Esophagus squamous epithelium (tissue), 5 donors: ENCODE measurements around the gene EFHC2. TPM values are rescaled to one million over a fixed set of nuclear protein-coding genes. Genes with fewer than 3 reads are reported as not detected.
A peak's percentile ranks its signal among the peaks of the same experiment; 100 is the strongest.
"Not testable (repeated sequence)": the region's sequence is repeated elsewhere in the genome, so short reads cannot be mapped to it uniquely, and the experiment has no call there.

Experiments used
- DNase-seq: peaks from one replicate; lab custom pipeline; 2025; lab: John Stamatoyannopoulos, UW
- H3K27ac ChIP-seq, 4 donors: fragments of 200-600 bp; sonication (generic); one replicate each; pipeline ENCODE4 v1.5.1; 2016 to 2019; ENCODE audit warnings: mild to moderate bottlenecking in 1 of 4
- H3K27me3 ChIP-seq, 4 donors: fragments of 200-600 bp; sonication (generic); 1 replicate in 3 of 4; 2 replicates in 1 of 4; pipeline versions ENCODE4 v1.5.1 to v1.6.0; 2017 to 2021; ENCODE audit warnings: antibody characterized with exemption in 1 of 4
- H3K36me3 ChIP-seq, 3 donors: fragments of 200-600 bp; sonication (generic); one replicate each; pipeline ENCODE4 v1.5.1; 2016 to 2019
- H3K4me1 ChIP-seq, 3 donors: fragments of 200-600 bp; sonication (generic); one replicate each; pipeline ENCODE4 v1.5.1; 2017 to 2019
- H3K4me3 ChIP-seq, 4 donors: fragments of 200-600 bp; sonication (generic); 1 replicate in 3 of 4; 2 replicates in 1 of 4; pipeline ENCODE4 v1.5.1; 2016 to 2019; ENCODE audit warnings: mild to moderate bottlenecking in 2 of 4, moderate library complexity in 1 of 4
- H3K9me3 ChIP-seq, 3 donors: fragments of 200-600 bp; sonication (generic); one replicate each; pipeline ENCODE4 v1.5.1; 2016 to 2019
- POLR2A ChIP-seq, 4 donors: fragments of 450-650 bp; IDR thresholded peaks; one replicate each; pipeline ENCODE4 v1.6.1; 2017; ENCODE audit warnings: antibody characterized with exemption in 4 of 4, mild to moderate bottlenecking in 4 of 4, moderate library complexity in 3 of 4
- WGBS, 2 donors: methylation state at CpG; one replicate each; pipeline ENCODE4 v1.1.5; 2018; 5-methylcytosine and 5-hydroxymethylcytosine counted together
- intact Hi-C: fragments of 100-400 bp; cut with DNase I; formaldehyde crosslinking; loops from one replicate; pipeline ENCODE4 v1.15.0; 2022
- total RNA-seq, 4 donors: library from RNA; depleted of rRNA; stranded (reverse); fragments of >200 nt; gene quantifications; one replicate each; pipeline ENCODE4 v1.1.0, GENCODE V29; 2016
- TF ChIP-seq, protein P1 (sequence below), 6 experiments: fragments of 450-650 bp in 4 of 6; fragments of 200-600 bp in 2 of 6; sonication (generic) in 2 of 6; IDR thresholded peaks; one replicate each; pipeline ENCODE4 v1.5.1; 2016 to 2019; ENCODE audit warnings: antibody characterized with exemption in 6 of 6, mild to moderate bottlenecking in 4 of 6, moderate library complexity in 4 of 6
- donor health status: DM: yes; HTN: yes; CAD: no.

Gene EFHC2
- total RNA-seq, 4 donors from 2014 or later = 0.22 to 3.1 (median 2.0) TPM

DNA sequence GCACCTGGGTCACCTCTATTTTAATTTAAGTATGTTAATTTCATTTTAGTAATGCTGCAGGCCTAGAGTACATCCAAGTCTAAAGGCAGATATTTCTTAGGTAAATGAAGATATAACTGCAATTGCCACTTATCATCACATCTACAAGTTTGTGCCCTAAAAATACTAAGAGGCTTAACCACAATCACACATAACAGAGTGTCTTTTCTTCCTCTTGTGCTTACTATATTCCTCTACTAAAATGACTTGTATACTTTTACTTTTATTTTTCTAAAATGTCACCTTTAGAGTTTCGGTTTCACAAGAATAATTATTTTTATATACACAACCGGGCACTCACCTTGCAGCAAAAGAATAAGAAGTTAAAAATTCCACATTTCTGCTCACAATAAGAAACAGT lies 77.9 kb downstream of the EFHC2 start:
- peaks cover 0 to 8% (median 0%) of the 10 kb centered on the region in 3 donors for H3K4me1 ChIP-seq
- H3K4me3 ChIP-seq = no peak overlapping the region
- no peak for TF ChIP-seq POLR2A (IDR thresholded peaks at IDR 0.05)
- TF ChIP-seq, protein P1, sequence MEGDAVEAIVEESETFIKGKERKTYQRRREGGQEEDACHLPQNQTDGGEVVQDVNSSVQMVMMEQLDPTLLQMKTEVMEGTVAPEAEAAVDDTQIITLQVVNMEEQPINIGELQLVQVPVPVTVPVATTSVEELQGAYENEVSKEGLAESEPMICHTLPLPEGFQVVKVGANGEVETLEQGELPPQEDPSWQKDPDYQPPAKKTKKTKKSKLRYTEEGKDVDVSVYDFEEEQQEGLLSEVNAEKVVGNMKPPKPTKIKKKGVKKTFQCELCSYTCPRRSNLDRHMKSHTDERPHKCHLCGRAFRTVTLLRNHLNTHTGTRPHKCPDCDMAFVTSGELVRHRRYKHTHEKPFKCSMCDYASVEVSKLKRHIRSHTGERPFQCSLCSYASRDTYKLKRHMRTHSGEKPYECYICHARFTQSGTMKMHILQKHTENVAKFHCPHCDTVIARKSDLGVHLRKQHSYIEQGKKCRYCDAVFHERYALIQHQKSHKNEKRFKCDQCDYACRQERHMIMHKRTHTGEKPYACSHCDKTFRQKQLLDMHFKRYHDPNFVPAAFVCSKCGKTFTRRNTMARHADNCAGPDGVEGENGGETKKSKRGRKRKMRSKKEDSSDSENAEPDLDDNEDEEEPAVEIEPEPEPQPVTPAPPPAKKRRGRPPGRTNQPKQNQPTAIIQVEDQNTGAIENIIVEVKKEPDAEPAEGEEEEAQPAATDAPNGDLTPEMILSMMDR (IDR thresholded peaks at IDR 0.05) = no peak
- intact Hi-C loops = no loop called here
- DNase-seq = no peak
- no peaks in the 10 kb centered on the region for H3K9me3 ChIP-seq
- H3K36me3 ChIP-seq = no peaks in the 10 kb centered on the region
- no peak overlapping the region for H3K27ac ChIP-seq
- 51 to 85% methylated on average over 2 of the region's 2 CpGs for WGBS, 2 donors
- no peaks in the 10 kb centered on the region for H3K27me3 ChIP-seq

DNA sequence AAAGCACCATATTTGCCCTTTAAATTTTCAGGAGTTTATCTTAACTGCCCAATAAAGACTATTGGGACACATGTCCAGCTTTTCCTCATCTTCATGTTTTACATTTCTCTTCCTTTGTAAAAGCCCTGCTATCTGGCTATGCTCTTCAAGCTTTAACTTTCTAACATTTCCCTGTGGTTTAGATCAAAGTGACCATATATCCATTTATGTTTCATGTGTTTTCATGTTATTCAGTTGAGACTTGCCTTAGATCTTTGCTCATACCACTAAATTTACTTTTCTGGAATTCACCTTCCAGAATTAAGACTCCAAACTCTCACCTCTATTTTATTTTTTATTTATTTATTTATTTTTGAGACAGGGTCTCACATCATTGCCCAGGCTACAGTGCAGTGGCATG lies 78.5 kb downstream of the EFHC2 start:
- Histone ChIP-seq H3K4me1 (peaks cover 0 to 8% (median 0%) of the 10 kb centered on the region in 3 donors), H3K27ac (no peak overlapping the region), H3K9me3 (no peaks in the 10 kb centered on the region), H3K27me3 (no peaks in the 10 kb centered on the region), H3K36me3 (no peaks in the 10 kb centered on the region), H3K4me3 (no peak overlapping the region)
- DNase-seq = no peak
- intact Hi-C loops = no loop called here
- TF ChIP-seq, protein P1 (IDR thresholded peaks at IDR 0.05) = no peak
- no peak for TF ChIP-seq POLR2A (IDR thresholded peaks at IDR 0.05)

DNA sequence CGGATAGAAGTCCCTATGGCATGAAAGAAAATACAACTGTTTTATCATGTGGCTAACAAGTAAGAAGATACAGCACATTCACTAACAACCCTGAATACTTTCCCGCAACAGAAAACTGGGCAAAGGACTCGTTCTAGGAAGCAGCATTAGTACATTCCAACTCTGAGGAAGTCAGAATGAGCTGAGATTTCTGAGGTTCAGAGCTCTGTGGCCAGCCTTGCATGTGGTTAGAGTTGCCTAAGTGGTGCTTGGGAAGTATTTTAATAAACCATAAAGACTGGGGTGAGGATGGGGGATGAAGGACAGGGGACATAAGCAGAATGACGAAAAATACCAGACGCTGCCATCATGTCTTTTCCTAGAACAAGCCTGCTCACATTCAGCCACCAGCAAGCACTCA lies 82.2 kb downstream of the EFHC2 start:
- Histone ChIP-seq H3K36me3 (no peaks in the 10 kb centered on the region), H3K27ac (no peak overlapping the region), H3K9me3 (no peaks in the 10 kb centered on the region), H3K4me1 (no peaks in the 10 kb centered on the region), H3K4me3 (no peak overlapping the region), H3K27me3 (no peaks in the 10 kb centered on the region)
- 76 to 92% methylated on average over 5 of the region's 5 CpGs for WGBS, 2 donors
- intact Hi-C loops = no loop called here
- TF ChIP-seq, protein P1 (IDR thresholded peaks at IDR 0.05) = no peak
- no peak for TF ChIP-seq POLR2A (IDR thresholded peaks at IDR 0.05)
- no peak for DNase-seq

DNA sequence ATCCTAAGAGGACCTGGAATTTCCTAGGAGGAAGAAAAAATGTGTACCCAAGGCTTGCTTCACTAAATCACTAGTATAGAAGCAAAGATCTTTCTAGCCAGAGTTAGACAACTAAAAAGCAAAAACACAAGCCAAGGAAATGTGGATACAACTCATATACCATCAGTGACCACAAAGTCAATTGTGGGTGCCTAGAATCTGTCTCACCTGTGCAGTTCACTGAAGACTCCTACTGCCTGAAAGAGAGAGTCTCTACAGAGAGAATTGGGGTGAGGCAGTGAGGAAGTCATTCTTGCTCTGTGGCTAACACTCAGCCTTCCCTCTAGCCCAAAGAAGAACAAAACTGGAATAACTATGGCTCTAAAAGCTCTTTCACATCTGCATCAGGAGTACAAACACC lies 82.9 kb downstream of the EFHC2 start:
- DNase-seq = no peak
- no peaks in the 10 kb centered on the region for H3K9me3 ChIP-seq
- H3K4me3 ChIP-seq = no peak overlapping the region
- intact Hi-C loops = no loop called here
- H3K27me3 ChIP-seq = no peaks in the 10 kb centered on the region
- TF ChIP-seq, protein P1 (IDR thresholded peaks at IDR 0.05) = no peak
- no peak for TF ChIP-seq POLR2A (IDR thresholded peaks at IDR 0.05)
- no peaks in the 10 kb centered on the region for H3K36me3 ChIP-seq
- H3K4me1 ChIP-seq = no peaks in the 10 kb centered on the region
- H3K27ac ChIP-seq = no peak overlapping the region

DNA sequence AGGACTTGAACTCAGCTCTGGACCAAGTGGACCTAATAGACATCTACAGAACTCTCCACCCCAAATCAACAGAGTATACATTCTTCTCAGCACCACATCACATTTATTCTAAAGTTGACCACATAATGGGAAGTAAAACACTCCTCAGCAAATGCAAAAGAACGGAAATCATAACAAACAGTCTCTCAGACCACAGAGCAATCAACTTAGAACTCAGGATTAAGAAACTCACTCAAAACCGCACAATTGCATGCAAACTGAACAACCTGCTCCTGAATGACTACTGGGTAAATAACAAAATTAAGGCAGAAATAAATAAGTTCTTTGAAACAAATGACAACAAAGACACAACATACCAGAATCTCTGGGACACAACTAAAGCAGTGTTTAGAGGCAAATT lies 87.7 kb downstream of the EFHC2 start:
- intact Hi-C loops = not testable (repeated sequence)
- 61 to 77% methylated on average over 2 of the region's 2 CpGs for WGBS, 2 donors

DNA sequence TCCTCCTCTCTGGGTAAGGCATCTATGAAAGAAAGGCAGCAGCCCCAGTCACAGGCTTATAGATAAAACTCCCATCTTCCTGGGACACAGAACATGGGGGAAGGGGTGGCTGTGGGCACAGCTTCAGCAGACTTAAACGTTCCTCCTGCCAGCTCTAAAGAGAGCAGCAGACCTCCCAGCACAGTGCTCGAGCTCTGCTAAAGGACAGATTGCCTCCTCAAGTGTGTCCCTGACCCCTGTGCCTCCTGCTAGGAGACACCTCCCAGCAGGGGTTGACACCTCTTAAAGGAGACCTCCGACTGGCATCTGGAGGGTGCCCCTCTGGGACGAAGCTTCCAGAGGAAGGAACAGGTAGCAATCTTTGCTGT lies 89.9 kb downstream of the EFHC2 start:
- H3K4me1 ChIP-seq = peaks cover 0 to 15% (median 3%) of the 10 kb centered on the region in 3 donors
- no peaks in the 10 kb centered on the region for H3K9me3 ChIP-seq
- 50% methylated on average over 2 of the region's 4 CpGs; no CpG with 5 or more reads in 1 of the 2 donors for whole genome bisulfite sequencing, 2 donors
- peak overlapping the region in 2 of 4 donors; percentile 18 to 44 for H3K27ac ChIP-seq
- peak overlapping the region in 1 of 4 donors; percentile 44 for H3K4me3 ChIP-seq
- TF ChIP-seq POLR2A (IDR thresholded peaks at IDR 0.05) = no peak
- TF ChIP-seq, protein P1 (IDR thresholded peaks at IDR 0.05) = no peak
- no peak for DNase-seq
- no peaks in the 10 kb centered on the region for H3K36me3 ChIP-seq
- H3K27me3 ChIP-seq = no peaks in the 10 kb centered on the region
- intact Hi-C loops = no loop called here

More for the DNA sequence above, 87.7 kb downstream of the EFHC2 start:
- DNase-seq, H3K36me3 ChIP-seq, H3K27me3 ChIP-seq, H3K9me3 ChIP-seq, H3K4me3 ChIP-seq, H3K27ac ChIP-seq: not testable (repeated sequence)
- peaks cover 0 to 15% (median 3%) of the 10 kb centered on the region in 3 donors for H3K4me1 ChIP-seq

DNA sequence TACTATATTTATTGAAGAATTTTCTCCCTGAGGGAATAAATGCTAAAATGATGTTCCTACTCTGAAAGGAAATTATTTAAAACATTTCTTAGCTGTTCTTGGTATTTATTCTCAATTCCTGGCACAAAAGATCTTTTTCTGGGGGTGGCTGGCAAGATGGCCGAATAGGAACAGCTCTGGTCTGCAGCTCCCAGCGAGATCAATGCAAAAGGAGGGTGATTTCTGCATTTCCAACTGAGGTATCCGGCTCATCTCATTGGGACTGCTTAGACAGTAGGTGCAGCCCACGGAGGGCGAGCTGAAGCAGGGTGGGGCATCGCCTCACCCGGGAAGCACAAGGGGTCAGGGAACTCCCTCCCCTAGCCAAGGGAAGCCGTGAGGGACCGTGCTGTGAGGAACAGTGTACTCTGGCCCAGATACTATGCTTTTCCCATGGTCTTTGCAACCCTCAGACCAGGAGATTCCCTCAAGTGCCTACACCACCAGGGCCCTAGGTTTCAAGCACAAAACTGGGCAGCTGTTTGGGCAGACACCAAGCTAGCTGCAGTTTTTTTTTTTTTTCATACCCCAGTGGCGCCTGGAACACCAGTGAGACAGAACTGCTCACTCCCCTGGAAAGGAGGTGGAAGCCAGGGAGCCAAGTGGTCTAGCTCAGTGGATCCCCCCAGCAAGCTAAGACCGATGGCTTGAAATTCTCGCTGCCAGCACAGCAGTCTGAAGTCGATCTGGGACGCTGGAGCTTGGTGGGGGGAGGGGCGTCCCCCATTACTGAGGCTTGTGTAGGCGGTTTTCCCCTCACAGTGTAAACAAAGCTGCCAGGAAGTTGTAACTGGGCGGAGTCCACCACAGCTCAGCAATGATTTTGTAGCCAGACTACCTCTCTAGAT lies 90.5 kb downstream of the EFHC2 start:
- peaks cover 0 to 15% (median 3%) of the 10 kb centered on the region in 3 donors for H3K4me1 ChIP-seq
- WGBS, 2 donors = 35 to 90% methylated on average over 2 to 10 of the region's 17 CpGs
- H3K9me3 ChIP-seq, intact Hi-C loops, H3K27me3 ChIP-seq, H3K36me3 ChIP-seq: not testable (repeated sequence)
- H3K27ac ChIP-seq = peak overlapping the region in 1 of 4 donors; percentile 44
- H3K4me3 ChIP-seq = peak overlapping the region in 2 of 4 donors; percentile 13 to 44
- DNase-seq = peak; percentile 1
